Retinal pigment epithelial cell (primary cell): ENCODE data around the gene MLX.
A peak's percentile ranks its signal among the peaks of the same experiment; 100 is the strongest.

Source experiments
- DNase-seq: peaks from one replicate; pipeline ENCODE4 v3.0.0-alpha.2; 2010; ENCODE audit warnings: low read depth
- H3K4me3 ChIP-seq: 2 replicates; pipeline ENCODE4 v1.5.1; 2011; ENCODE audit warnings: mild to moderate bottlenecking, low read length, control low read depth, moderate library complexity
- CTCF ChIP-seq: conservative IDR thresholded peaks from 2 replicates; pipeline ENCODE4 v1.5.1; 2011; ENCODE audit warnings: low read depth, low read length, control low read depth, inconsistent platforms

The MLX gene

DNA sequence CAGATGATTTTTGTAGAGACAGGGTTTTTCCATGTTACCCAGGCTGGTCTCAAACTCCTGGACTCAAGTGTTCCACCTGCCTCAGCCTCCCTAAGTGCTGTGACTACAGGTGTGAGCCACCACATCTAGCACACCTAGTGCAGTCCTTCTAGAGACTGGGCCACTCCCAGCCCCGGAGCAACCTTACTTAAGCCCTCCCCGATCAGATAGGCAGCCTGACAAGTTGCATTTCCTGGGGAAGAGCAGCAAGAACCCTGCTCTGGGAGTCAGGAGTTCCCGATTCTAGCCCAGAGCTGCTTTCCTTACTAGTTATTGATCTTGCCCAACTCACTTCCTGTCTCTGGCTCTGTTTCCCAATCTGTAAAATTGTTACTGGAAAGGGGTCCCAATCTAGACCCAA, 37.8 kb upstream of the MLX start:
- DNase-seq: no peak
- TF ChIP-seq CTCF: no peak
- H3K4me3 ChIP-seq: no peak overlapping the region

DNA sequence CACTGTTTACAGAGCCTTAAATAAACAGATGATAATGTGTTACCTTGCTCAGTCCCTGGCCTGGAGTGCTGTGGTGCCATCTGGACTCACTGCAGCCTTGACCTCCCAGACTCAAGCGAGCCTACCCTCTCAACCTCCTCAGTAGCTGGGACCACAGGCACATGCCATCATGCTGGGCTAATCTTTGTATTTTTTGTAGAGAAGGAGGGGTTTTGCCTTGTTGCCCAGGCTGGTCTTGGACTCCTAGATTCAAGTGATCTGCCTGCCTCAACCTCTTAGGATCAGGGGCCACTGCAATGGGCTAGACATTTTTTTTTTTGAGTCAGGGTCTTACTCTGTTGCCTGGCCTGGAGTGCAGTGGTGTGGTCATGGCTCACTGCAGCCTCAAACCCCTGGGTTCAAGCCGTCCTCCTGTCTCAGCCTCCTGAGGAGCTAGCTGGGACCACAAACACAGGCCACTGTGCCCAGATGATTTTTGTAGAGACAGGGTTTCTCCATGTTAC, 35.9 kb upstream of the MLX start:
- no peak for DNase-seq
- TF ChIP-seq CTCF: no peak
- H3K4me3 ChIP-seq: no peak overlapping the region

DNA sequence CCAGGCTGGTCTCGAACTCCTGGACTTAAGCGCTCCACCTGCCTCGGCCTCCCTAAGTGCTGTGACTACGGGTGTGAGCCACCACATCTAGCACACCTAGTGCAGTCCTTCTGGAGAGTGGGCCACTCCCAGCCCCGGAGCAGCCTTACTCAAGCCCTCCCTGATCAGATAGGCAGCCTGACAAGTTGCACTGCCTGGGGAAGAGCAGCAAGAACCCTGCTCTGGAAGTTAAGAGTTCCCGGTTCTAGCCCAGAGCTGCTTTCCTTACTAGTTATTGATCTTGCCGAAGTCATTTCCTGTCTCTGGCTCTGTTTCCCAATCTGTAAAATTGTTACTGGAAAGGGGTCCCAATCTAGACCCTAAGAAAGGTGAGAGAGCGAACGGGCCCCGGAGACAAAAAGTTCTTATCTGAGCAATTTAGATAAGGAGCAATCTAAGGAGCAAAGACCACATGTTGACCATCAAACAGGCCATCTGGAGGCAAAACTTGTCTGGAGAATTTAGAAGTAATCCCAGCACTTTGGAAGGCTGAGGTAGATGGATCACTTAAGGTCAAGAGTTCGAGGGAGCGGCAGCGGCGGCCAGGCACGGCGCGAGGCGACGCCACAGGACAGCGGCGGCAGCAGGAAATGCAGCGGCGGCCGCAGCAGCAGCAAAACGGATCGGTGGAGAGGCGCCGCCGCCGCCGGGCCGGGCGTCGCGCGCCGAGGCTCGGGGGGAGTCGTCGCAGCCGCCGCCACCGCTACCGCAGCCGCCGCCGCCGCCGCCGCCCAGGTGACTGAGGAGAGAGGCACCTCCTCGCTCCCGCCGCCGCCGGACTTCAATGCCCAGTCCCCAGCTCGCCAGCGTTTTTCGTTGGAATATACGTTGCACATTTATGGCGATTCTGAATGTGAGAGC, 35.2 kb upstream of the MLX start:
- H3K4me3 ChIP-seq: peak overlapping the region; percentile 33
- TF ChIP-seq CTCF: peak; percentile 43
- no peak for DNase-seq

- TF ChIP-seq CTCF: no peak
- peak overlapping the region; percentile 74 for H3K4me3 ChIP-seq
- no peak for DNase-seq
Measured at GRCh38 chr17:42535155-42536047, 31.5 kb upstream of the MLX start.

- no peak for TF ChIP-seq CTCF
Measured at GRCh38 chr17:42536048-42536371, 30.9 kb upstream of the MLX start, which contains the start of gene NAGLU. TSS of gene NAGLU (plus strand) at chr17:42536241. CDS start at chr17:42536273, 32 bp downstream.

DNA sequence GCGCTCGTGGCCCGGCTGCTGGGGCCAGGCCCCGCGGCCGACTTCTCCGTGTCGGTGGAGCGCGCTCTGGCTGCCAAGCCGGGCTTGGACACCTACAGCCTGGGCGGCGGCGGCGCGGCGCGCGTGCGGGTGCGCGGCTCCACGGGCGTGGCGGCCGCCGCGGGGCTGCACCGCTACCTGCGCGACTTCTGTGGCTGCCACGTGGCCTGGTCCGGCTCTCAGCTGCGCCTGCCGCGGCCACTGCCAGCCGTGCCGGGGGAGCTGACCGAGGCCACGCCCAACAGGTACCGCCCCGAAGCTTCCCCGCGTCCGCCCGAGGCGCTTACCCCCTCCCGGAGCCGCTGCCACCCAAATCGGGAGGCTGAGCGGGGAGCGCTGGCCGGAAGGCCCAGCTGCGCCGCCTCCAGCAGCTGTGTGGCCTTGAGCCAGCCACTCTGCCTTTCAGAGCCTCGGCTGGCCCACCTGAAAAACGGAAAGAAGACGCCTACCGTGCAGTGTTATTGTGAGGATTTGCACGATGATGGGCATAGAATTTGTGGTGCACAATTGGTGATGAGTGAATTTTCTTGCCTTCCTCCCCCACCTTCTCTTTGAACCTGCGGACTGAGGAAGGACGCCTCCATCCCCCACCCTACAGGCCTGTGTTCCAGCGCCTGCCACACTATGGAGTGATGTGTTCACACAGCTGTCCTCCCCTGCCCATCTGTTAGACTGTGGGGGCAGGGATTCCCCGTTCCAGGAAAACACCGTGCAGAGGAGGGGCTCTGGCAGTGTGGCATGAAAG, 30.3 kb upstream of the MLX start:
- TF ChIP-seq CTCF: no peak
- peak overlapping the region; percentile 74 for H3K4me3 ChIP-seq
- no peak for DNase-seq

More at GRCh38 chr17:42536048-42536371, 30.9 kb upstream of the MLX start, which contains the start of gene NAGLU:
- DNase-seq: no peak
- peak within 1 kb of the TSS; percentile 74 for H3K4me3 ChIP-seq
